Measurements from ENCODE around the gene RNASEH1.
"Not testable (repeated sequence)": the region's sequence is repeated elsewhere in the genome, so short reads cannot be mapped to it uniquely, and the experiment has no call there.

RNASEH1 gene

DNA sequence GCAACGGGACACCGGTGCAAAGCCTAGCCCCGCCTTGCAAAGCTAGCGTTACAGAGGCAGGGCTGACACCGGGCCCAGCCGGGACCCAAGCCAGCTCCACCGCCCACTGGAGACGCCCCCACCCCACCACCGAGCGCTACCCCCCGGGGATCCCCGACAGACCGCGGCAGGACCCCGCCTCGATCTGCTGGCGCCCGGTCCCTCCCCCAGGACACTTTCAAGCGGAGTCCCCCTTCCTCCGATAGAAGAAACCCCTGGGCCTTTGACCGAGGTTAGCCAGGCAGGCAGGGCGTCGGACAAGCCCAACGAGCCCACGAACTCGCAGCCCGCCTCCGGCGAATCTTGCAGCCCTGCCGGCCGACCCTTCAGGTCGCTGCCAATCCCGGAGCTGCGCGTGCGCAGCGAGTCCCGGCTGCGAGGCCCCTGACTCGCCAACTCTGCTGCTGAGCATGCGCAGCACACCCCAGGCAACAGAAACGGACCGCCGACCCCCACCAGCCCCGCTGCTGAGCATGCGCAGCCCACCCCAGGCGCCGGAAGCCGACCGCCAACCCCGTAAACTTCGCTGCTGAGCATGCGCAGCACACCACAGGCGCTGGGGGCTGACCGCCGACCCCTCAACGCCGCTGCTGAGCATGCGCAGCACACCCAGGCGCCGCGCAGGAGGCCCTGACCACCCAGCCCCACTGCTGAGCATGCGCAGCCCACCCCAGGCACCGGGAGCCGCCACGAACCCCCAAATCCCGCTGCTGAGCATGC lies 39.5 kb downstream of the RNASEH1 start:
- DNase-seq (ENCODE audit: low read depth), result peak; percentile 79

DNA sequence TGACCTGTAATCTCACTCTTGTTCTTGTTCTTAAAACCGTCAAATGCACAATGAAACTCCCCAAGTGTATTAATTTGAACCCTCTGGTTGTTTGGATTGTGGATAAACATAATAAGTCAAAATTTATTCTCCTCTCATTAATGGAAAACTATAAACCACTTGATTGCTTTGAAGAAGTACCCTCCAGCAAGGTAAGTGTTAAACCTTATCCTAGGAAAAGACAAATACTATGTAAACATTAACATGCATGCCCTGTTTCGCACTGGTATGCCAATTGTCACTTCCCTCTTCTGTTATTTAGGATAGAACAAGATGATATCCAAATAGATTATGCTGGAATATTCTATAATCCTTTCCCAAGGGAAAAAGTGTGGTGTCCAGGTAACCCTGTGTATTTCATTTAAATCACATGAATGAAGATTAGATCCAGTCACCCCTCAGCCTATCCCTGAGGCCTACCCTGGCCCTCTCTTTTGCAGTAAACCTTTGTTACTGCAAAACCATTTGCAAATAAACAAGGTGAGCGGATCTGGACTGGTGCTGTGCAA lies 40.1 kb downstream of the RNASEH1 start:
- DNase-seq (ENCODE audit: low read depth), result no peak

DNA sequence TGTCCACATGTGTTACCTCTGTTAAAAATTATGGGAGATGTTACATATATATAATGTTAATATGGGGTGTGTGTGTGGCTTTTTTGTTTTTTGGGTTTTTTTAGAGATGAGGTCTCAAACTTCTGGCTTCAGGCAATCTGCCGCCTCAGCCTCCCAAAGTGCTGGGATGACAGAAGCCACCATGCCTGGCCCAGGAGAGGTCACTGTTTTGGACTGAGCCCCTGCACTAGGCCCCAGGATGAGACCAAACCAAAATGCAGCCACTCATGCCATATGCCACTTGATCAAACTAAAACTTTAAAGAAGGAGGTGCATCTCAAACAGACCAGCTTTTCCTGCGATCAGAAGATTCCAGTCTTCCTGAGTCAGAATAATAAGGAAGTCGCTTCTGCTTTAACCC lies 41.3 kb downstream of the RNASEH1 start:
- no peak for DNase-seq (ENCODE audit: low read depth)

DNA sequence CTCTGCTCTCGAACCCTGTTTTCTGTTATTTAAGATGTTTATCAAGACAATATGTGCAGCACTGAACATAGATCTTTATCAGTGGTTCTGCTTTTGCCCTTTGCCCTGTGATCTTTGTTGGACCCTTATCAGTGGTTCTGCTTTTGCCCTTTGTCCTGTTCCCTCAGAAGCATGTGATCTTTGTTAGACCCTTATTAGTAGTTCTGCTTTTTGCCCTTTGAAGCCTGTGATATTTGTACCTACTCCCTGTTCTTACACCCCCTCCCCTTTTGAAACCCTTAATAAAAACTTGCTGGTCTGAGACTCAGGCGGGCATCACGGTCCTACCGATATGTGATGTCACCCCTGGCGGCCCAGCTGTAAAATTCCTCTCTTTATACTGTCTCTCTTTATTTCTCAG lies 42.7 kb downstream of the RNASEH1 start:
- not testable (repeated sequence) for DNase-seq (ENCODE audit: low read depth)

DNA sequence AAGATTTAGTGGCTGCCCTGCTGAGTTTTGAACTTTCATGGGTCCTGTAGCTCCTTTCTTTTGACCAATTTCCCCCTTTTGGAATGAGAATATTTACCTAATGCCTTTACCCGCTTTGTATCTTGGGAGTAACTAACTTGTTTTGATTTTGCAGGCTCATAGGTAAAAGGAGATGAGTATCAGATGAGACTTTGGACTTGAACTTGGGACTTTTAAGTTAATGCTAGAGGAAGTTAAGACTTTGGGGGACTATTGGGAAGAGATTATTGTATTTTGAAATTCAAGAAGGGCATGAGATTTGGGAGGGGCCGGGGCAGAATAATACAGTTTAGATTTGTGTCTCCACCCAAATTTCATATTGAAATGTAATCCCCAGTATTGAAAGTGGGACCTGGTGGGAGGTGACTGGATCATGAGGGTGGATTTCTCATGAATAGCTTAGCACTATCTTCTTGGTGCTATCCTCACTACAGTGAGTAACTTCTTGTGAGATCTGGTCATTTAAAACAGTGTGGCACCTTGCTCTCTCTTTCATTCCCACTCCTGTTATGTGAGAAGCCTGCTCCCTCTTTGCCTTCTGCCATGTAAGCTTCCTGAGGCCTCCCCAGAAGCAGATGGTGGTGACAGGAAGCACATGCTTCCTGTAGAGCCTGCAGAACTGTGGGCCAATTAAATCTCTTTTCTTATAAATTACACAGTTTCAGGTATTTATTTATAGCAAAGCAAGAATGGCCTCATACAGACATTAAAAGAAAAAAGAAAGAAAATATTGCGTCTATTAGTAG lies 44.9 kb downstream of the RNASEH1 start:
- no peak for DNase-seq (ENCODE audit: low read depth)

DNA sequence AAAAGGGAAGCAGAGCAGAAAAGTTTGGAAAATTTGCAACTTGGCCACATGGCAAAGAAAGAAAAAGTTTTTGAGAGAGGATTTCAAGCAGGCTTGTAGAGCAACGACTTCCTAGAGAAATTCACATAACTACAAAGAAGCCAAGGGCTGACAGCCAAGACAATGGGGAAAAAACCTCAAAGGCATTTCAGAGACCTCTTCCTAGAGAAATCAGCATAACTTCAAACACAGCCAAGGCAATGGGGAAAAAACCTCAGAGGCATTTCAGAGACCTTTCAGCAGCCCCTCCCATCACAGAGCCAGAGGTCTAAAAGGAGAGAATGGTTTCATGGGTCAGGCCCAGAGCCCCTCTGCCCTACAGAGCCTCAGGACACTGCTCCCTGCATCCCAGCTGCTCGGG lies 46.0 kb downstream of the RNASEH1 start:
- DNase-seq (ENCODE audit: low read depth), result no peak

DNA sequence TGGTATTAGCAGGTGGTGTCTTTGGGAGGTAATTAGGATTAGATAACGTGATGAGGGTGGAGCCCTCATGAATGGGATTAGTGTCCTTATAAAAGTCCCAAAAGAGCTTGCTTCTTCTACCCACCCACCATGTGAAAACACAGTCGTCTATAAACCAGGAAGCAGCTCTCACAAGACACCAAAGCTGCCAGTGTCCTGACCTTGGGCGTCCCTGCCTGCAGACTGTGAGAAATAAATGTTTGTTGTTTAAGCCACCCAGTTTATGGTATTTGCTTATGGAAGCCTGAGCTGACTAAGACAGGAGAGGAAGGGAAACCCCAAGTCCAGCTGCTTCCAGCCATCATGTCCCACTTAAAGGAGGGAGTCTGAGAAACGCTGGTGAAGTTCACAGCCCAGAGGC lies 52.4 kb downstream of the RNASEH1 start:
- DNase-seq (ENCODE audit: low read depth), result no peak

DNA sequence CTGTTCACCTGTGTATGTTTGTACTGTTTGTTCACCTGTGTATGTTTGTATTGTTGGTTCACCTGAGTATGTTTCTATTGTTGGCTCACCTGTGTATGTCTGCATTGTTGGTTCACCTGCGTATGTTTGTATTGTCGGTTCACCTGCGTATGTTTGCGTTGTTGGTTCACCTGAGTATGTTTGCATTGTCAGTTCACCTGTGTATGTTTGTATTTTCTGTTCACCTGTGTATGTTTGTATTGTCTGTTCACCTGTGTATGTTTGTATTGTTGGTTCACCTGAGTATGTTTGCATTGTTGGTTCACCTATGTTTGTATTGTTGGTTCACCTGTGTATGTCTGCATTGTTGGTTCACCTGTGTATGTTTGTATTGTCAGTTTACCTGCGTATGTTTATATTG lies 53.4 kb downstream of the RNASEH1 start:
- no peak for DNase-seq (ENCODE audit: low read depth)

DNA sequence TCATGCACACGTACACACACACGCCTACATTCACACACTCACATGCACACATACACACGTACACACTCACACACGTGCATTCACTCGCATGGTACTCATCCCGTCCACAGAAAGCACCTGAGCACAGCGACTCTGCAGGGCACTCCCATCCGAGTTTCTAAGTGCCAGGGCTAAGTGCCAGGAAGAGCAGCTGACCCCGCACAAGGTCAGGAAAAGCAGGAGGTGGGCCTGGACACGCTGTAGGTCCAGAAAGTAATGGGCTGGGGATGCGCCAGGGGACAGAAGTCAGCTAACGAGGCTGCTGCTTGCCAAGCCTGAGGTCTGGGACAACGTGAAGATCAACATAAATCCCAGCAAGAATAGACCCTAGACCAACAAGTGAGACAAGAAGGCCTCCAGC lies 54.6 kb downstream of the RNASEH1 start:
- no peak for DNase-seq (ENCODE audit: low read depth)

DNA sequence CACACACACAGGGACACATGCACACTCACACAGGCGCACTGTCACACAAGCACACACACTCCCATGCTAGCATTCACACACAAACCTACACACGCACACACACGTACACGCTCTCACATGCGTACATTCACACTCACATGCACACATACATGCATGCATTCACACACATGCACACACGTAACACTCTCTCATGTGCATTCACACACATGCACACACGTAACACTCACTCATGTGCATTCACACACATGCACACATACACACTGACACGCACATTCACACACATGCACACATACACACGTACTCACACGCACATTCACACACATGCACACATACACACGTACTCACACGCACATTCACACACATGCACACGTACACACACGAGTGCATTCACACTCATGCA lies 55.1 kb downstream of the RNASEH1 start:
- DNase-seq (ENCODE audit: low read depth), result no peak

DNA sequence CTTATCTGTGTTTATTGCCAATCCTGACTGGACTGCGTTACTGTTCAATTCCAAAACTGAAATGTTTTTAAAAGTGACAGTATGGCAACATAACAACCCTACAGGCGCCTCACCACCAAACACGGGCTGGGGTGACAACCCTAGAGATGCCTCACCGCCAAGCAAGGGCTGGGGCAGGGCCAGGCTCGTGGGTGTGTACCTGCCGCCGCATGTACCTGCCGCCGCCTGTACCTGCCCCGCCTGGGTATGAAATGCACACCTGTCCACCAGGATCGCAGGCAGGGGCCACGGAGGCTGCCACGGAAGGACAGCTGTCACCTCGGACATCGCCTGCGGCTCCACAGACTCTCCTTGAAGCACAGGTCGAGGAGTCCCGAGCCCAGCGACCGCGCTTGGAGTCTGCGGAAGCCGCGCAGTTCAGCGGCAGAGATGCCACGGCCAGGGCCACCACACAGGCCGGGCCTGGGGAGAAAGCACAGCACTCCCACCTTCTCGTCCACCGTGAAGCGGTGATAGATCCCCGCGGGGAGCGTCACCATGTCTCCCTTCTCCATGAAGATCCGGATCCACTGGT lies 57.7 kb downstream of the RNASEH1 start:
- no peak for DNase-seq (ENCODE audit: low read depth)

DNA sequence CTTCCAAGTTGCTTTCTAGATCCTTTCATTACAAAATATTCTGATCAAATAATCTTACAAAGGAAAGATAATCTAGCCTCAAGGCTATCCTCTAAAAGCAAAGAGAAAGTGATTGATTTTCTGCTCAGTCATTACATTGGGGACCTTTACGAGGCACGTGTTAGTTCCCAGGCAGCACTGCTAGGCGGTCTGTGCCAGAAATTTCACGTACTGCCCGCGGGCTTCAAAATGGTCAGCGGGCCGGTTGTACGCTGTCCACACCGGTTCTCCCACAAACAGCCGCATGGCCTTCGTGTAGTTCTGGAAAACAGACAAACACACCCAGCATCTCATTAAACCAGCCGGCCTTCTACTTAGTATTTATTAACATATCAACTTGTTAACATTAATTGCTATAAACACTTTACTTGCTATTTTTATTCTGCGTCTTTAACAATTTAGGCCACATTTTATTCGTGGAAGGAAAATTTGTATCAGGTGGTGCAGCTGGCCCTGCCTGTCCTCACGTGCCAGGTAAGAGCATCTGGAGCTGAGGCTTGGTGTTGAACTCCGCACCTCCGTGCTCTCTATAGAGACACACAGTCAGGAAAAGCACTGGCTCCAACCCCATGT lies 59.2 kb downstream of the RNASEH1 start:
- DNase-seq (ENCODE audit: low read depth), result no peak

DNA sequence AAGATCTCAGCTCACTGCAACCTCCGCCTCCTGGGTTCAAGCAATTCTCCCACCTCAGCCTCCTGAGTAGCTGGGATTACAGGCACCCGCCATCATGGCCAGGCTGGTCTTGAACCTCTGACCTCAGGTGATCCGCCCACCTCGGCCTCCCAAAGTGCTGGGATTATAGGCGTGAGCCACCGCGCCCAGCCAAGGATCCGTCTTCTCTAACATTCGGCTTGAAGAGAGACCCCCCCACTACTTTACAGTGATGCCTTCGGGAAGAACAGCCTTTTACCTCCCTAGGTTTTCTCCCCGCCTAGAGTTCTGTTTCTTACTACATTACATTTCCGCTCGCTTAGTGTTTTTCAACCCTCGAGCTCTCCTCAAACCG lies 61.4 kb downstream of the RNASEH1 start:
- DNase-seq (ENCODE audit: low read depth), result not testable (repeated sequence)

Data from non-pigmented ciliary epithelial cell (primary cell).